Measurements from ENCODE around the gene FRY. TPM values are rescaled to one million over a fixed set of nuclear protein-coding genes. Genes with fewer than 3 reads are reported as not detected.

The FRY gene
- total RNA-seq, 1 donor from 2014 or later = 38.8 TPM

- no peak for TF ChIP-seq CTCF (IDR thresholded peaks at IDR 0.05)
- H3K36me3 Mint-ChIP-seq (ENCODE audit: low read depth) = peaks cover 16% of the 10 kb centered on the region
- no peak overlapping the region for H3K4me3 Mint-ChIP-seq (ENCODE audit: unreplicated experiment)
- no peaks in the 10 kb centered on the region for H3K9me3 Mint-ChIP-seq (ENCODE audit: low read depth)
- H3K27me3 Mint-ChIP-seq (ENCODE audit: low read depth) = no peaks in the 10 kb centered on the region
- no peak for DNase-seq (ENCODE audit: low spot score)
- peaks cover 11% of the 10 kb centered on the region for H3K4me1 Mint-ChIP-seq (ENCODE audit: low read depth)
- no peak overlapping the region for H3K27ac Mint-ChIP-seq (ENCODE audit: unreplicated experiment)
Measured at GRCh38 chr13:32142956-32143375, 111.4 kb downstream of the FRY start.

DNA sequence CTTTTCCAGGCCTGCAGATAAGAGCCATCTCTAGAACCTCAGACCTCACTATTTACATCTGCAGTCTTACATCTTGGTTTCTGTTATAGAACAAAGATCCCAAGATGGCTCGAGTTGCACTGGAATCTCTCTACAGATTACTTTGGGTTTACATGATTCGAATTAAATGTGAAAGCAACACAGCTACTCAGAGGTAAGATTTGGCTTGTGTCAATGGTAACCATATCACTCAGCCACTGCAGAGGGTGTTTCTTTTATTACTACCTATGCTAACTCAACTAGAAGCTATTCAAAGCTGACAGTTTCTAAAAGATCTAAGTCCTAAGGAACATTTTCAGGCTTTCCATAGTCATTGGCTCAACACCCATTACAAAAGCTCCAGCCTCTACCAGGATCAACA, 115.6 kb downstream of the FRY start:
- TF ChIP-seq CTCF (IDR thresholded peaks at IDR 0.05) = no peak
- Mint-ChIP-seq H3K4me1 (ENCODE audit: low read depth) (peaks cover 17% of the 10 kb centered on the region), H3K4me3 (ENCODE audit: unreplicated experiment) (no peak overlapping the region), H3K36me3 (ENCODE audit: low read depth) (peaks cover 28% of the 10 kb centered on the region), H3K27ac (ENCODE audit: unreplicated experiment) (no peak overlapping the region), H3K9me3 (ENCODE audit: low read depth) (no peaks in the 10 kb centered on the region), H3K27me3 (ENCODE audit: low read depth) (no peaks in the 10 kb centered on the region)
- DNase-seq (ENCODE audit: low spot score) = no peak

GRCh38 chr13:32147976-32148375, 116.4 kb downstream of the FRY start:
- no peak for TF ChIP-seq CTCF (IDR thresholded peaks at IDR 0.05)
- Mint-ChIP-seq H3K27ac (ENCODE audit: unreplicated experiment) (no peak overlapping the region), H3K9me3 (ENCODE audit: low read depth) (peaks cover 5% of the 10 kb centered on the region), H3K36me3 (ENCODE audit: low read depth) (peaks cover 29% of the 10 kb centered on the region), H3K4me1 (ENCODE audit: low read depth) (peaks cover 14% of the 10 kb centered on the region), H3K4me3 (ENCODE audit: unreplicated experiment) (no peak overlapping the region), H3K27me3 (ENCODE audit: low read depth) (no peaks in the 10 kb centered on the region)
- no peak for DNase-seq (ENCODE audit: low spot score)

DNA sequence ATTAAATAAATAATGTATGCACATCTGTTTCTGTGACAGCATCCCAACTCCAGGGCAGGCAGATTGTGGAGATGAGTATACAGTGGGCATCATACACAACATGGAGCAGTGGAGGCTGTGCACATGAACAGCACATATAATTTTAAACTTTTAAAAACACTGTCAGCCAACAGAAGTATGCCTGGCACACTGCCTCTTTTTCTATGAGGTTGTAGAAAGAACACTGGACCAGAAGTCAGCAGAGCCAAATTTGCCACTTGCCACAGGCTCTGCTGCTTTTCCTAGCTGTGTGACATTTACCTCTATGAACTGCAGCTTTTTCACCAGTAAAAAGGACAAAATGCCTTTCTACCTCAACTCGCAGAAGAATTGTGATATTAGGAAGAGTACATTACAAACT, 118.7 kb downstream of the FRY start:
- H3K4me3 Mint-ChIP-seq (ENCODE audit: unreplicated experiment) = no peak overlapping the region
- H3K4me1 Mint-ChIP-seq (ENCODE audit: low read depth) = peaks cover 16% of the 10 kb centered on the region
- peaks cover 7% of the 10 kb centered on the region for H3K9me3 Mint-ChIP-seq (ENCODE audit: low read depth)
- H3K27ac Mint-ChIP-seq (ENCODE audit: unreplicated experiment) = peak overlapping the region; percentile 13
- H3K36me3 Mint-ChIP-seq (ENCODE audit: low read depth) = peaks cover 31% of the 10 kb centered on the region
- no peak for DNase-seq (ENCODE audit: low spot score)
- H3K27me3 Mint-ChIP-seq (ENCODE audit: low read depth) = no peaks in the 10 kb centered on the region
- no peak for TF ChIP-seq CTCF (IDR thresholded peaks at IDR 0.05)

DNA sequence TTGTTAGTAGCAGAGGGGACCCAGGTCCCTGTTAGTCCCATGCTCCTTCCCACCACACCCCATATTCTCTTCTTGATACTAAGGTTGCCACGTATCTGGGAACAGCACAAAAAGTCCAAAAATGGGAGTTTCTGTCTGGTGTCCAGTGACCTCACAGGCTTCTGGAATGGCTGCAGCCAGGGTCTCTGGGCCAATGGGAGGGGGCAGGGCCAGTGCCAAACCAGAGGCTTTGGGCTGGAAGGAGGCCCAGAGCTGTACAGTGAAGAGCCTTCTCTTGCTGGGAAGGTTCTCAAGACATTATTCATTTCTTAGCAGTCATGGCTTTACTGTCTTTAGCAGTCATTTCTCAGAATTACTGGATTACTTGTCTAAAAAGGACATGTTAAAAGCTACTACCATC, 119.2 kb downstream of the FRY start:
- H3K27ac Mint-ChIP-seq (ENCODE audit: unreplicated experiment) = peak overlapping the region; percentile 51
- DNase-seq (ENCODE audit: low spot score) = no peak
- H3K4me3 Mint-ChIP-seq (ENCODE audit: unreplicated experiment) = no peak overlapping the region
- peaks cover 16% of the 10 kb centered on the region for H3K4me1 Mint-ChIP-seq (ENCODE audit: low read depth)
- peaks cover 7% of the 10 kb centered on the region for H3K9me3 Mint-ChIP-seq (ENCODE audit: low read depth)
- no peaks in the 10 kb centered on the region for H3K27me3 Mint-ChIP-seq (ENCODE audit: low read depth)
- peaks cover 33% of the 10 kb centered on the region for H3K36me3 Mint-ChIP-seq (ENCODE audit: low read depth)
- TF ChIP-seq CTCF (IDR thresholded peaks at IDR 0.05) = no peak

Measured in chondrocyte (in vitro differentiated cells).